GM19395 (cell line): ENCODE data around the gene ATRX.
"Not testable (repeated sequence)": the region's sequence is repeated elsewhere in the genome, so short reads cannot be mapped to it uniquely, and the experiment has no call there.

ENCODE experiments used
- ATAC-seq: cut with Tn5 transposase; IDR thresholded peaks from one replicate; pipeline ENCODE4 v1.9.1; 2021; ENCODE audit warnings: mild to moderate bottlenecking, moderate library complexity; ENCODE audit not compliant: unreplicated experiment

ATRX gene

GRCh38 chrX:77731821-77732419 lies 54.1 kb downstream of the ATRX start:
- no peak for ATAC-seq

GRCh38 chrX:77726095-77726494 lies 59.9 kb downstream of the ATRX start:
- ATAC-seq = not testable (repeated sequence)

DNA sequence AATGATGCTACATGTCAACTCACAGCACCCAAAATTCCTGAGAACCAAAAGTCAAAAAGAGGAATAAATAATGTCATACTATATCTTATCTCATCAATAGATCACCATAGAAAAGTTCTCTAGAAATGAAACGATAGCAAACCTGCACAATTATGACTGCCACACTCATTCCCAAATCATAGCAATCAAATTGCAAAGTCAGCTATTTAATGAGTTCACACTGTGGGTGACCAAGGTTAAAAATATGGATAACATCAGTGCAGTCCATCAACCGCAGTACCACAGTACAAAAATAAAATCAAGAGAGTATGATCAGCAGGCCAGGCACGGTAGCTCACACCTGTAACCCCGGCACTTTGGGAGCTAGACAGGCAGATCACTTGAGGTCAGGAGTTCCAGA lies 62.3 kb downstream of the ATRX start:
- no peak for ATAC-seq

DNA sequence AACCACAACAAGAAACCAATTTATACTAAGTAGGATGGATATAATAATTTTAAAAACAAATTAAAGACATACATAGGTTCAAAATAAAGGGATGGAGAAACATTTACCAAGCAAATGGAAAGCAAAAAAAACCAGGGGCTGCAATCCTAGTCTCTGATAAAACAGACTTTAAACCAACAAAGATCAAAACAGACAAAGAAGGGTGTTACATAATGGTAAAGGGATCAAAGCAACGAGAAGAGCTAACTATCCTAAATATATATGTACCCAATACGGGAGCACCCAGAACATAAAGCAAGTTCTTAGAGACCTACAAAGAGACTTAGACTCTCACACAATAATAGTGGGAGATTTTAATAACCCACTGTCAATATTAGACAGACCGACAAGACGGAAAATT lies 66.6 kb downstream of the ATRX start:
- ATAC-seq = no peak

DNA sequence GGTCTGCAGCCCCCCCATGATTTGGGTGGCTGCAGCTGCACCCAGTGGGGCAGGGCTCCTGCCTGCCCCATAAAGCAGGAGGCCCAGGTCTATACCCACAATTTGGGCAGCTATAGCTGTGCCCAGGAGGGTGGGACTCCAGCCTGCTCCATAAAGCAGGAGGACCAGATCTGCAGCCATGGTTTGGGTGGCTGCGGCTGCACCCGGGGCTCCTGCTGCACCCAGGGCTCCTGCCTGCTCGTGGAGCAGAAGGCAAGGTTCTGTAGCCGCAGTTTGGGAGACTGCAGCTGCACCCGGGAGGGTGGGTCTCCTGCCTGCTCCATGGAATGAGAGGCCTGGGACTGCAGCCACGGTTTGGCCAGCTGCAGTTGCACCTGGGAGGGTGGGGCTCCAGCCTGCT lies 81.1 kb downstream of the ATRX start:
- ATAC-seq = no peak

GRCh38 chrX:77698242-77698641 lies 87.8 kb downstream of the ATRX start:
- no peak for ATAC-seq

DNA sequence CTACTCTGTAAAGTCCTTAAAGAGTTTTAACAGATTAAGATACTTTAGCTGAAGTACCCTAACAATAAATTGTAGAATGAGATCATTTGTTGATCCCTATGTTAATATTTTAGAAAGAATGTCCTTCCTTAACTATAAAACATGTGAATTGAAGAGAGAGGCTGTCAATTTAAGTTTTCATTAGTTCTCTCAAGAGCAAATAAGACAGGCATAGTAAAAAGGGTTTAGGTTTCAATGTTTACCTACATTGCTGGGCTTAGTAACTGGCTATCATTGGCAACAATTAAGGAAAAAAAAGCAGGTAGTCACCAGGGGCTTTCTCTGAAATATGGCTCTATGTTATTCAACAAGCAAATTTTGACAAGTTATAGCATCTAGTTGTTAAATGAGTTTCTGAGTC lies 91.5 kb downstream of the ATRX start:
- ATAC-seq = no peak

- ATAC-seq = peak; percentile 62
These were observed 92.4 kb downstream of the ATRX start for GRCh38 chrX:77693594-77693993.

DNA sequence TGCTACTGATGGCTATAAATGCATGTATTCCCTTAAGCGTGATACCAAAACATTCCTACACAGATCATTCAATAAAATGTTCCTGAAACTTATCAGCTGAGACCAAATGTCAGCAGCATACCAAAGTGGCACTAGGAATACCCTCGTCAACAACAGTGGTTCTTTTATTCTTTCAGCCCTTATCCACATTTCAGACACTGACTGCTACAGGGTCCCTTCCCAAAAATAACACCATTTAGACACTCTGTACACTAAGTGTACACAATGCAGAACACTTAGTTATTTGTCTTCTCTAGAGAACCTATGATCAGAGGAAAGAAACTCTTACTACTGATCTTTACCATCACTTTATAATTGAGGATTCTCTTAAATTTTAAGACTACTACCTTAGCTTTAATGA lies 94.1 kb downstream of the ATRX start:
- no peak for ATAC-seq

DNA sequence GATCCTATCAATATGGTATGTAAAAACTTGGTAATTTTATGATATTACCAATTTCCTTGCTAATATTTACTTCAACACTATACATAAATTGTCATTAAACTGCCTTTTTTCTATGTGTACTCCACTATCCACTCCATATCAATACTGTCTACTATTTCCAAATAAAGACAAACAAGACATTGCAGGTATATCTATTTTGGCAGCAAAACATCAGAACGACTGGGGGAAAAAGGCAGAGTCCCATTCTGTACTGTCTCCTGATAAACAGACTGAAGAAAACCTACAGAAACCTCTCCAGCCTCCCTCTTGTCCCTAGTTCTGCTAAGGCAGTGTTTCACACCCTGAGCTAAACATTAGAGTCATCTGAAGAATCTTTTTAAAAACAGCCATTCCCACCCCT lies 96.6 kb downstream of the ATRX start:
- no peak for ATAC-seq

GRCh38 chrX:77685683-77686082 lies 100.3 kb downstream of the ATRX start:
- not testable (repeated sequence) for ATAC-seq

DNA sequence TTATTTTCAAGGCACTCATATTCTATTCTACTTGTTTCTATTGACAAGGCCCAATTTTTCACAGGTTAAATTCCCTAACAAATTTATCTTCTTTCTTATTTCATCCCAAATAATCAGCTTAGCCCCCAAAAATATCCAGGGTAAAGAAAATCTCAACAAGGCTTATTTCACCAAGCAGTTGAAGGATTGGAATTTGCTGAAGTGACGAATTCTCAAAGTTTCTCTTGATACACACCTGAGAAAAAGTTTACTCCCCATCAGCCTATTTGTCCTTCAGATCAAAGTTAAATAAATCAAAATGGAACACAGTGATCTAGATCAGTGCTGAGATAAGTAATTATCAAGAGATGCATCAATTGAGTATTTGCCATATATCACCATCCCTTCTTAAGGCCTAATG lies 106.9 kb downstream of the ATRX start:
- ATAC-seq = no peak

DNA sequence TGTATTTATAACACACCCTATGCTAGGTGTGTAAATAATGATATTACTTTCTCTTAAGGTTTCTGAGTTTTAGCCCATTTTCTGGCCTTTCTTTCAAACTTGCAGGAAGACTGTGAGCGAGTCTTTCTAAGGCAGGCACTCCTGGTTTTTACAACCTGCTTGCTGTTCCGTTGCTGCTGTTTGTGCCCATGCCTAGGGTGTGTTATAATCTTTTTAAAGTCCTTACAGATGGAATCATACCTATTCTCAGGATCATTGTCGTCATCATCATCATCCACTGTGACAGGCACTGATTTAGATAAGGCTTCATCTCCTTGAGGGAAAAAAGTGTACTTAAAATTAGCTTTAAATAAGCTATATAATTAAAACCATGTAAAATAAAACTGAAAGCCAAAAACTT lies 110.0 kb downstream of the ATRX start:
- no peak for ATAC-seq

DNA sequence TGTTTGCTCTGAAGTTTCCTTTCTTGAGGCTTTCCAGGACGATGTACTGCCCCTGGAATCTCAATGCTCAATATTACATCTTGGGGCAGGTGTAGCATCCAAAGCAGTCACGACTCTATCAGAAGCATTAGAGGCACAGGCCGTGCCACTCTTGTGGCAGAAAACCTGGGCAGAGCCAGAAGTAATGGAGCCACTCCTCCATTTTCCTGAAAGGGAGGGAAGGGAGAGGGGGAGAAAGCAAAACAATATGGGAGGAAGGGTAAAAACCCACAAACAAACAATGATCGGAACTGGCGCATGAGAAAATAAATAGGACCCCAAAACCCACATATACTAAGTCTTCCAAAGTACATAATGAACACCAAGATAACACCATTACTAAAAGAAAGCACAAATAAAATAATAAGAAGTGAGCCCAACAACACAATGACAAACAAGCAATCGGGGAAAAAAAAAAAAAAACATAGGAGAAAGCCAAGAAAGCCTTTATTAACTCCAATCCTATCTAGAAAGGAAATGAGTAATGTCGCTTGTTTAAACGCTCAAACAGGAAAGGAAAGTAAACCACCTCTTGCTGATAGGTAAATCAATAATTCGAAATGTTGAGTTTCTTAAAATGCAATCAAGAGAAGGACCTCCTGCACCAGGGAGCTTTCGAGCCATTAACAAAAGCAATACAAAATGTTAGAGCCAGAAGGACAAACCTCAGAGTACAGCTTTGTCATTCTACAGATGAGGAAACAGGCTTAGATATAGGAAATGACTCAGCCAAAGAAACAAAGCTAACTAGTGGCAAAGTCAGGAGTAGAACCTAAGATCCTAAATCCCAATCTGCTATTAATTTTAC lies 117.4 kb downstream of the ATRX start:
- ATAC-seq = no peak

GRCh38 chrX:77658886-77659285 lies 127.1 kb downstream of the ATRX start:
- no peak for ATAC-seq

GRCh38 chrX:77652095-77652494 lies 133.9 kb downstream of the ATRX start:
- no peak for ATAC-seq

DNA sequence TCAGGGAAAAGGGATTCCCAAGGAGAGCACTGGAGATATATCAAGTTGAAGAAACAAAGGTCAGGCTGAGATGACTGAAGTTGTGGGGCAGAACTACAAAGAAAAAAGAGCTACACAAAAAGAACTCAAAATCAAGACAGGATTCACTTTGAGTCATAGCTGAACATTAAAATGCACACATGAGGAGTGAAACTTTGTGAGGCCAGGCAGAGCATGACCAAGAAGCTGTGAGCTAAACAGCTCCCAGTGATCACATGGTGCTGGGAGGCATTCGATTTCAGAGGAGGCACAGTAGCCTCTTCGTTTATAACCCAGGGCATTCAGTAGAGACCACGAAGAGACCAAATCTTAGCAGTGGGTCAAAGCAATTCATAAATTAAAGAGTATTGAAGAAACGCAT lies 145.3 kb downstream of the ATRX start:
- peak; percentile 80 for ATAC-seq

DNA sequence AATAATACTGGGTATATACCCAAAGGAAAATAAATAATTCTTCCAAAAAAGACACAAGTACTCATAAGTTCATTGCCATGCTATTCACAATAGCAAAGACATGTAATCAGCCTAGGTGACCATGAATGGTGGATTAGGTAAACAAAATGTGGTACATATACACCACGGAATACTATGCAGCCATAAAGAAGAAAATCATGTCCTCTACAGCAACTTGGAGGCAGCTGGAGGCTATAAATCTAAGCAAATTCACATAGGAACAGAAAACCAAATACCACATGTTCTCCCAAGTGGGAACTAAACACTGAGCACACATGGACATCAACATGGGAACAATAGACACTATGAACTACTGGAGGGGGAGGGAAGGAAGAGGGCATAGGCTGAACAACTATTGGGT lies 146.2 kb downstream of the ATRX start:
- no peak for ATAC-seq

DNA sequence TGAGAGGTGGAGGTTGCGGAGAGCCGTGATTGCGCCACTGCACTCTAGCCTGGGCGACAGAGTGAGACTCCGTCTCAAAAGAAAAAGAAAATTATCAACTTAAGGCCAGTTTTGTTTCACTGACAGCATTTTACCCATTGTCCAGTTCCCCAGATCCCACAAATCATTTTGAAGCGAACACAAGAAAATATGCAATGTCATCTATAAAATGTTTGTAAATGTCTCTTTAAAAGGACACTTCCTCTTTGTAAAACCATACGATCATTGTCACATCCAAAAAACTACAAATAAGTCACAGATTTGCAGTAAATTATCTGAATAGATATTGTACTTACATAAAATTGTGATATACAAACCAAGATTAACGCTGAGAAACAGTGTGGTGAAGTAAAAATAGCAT lies 147.6 kb downstream of the ATRX start:
- no peak for ATAC-seq

- ATAC-seq = no peak
These were observed 150.6 kb downstream of the ATRX start for GRCh38 chrX:77635373-77635772.

- no peak for ATAC-seq
These were observed 157.6 kb downstream of the ATRX start for GRCh38 chrX:77628294-77629025.

- no peak for ATAC-seq
These were observed 163.3 kb downstream of the ATRX start for GRCh38 chrX:77622672-77623071.
